H1 (cell line): Measurements from ENCODE around the gene EML5. TPM values are rescaled to one million over a fixed set of nuclear protein-coding genes. Genes with fewer than 3 reads are reported as not detected.

Source experiments
- CTCF ChIA-PET: fragments of 300-600 bp; sonication (Branson Sonifier 250); formaldehyde crosslinking; loops from one replicate; lab custom pipeline; 2021; ENCODE audit not compliant: partially characterized antibody; lab: Charles Lee
- POLR2A ChIA-PET: fragments of 300-600 bp; sonication (Branson Sonifier 250); formaldehyde crosslinking; loops from one replicate; lab custom pipeline; 2021; ENCODE audit warnings: inconsistent platforms; ENCODE audit not compliant: partially characterized antibody; lab: Charles Lee
- DNase-seq, 2 experiments: peaks; one replicate each; pipeline versions ENCODE4 v3.0.0 to v3.0.0-alpha.2; 2010 to 2022; ENCODE audit warnings: low spot score in 2 of 2, low read depth in 1 of 2, mixed read lengths in 1 of 2
- FAIRE-seq: peaks from 2 replicates; lab custom pipeline; 2011; peaks lifted over from hg19 to GRCh38; lab: Jason Lieb, UNC
- H2AFZ ChIP-seq: 2 replicates; pipeline ENCODE4 v1.8.1; 2012; ENCODE audit warnings: low read length, inconsistent platforms
- H2AK5ac ChIP-seq: 2 replicates; pipeline ENCODE4 v1.6.1; 2013; ENCODE audit warnings: low read depth, low read length
- H2BK120ac ChIP-seq: replicated peaks from 2 replicates; pipeline ENCODE3; 2013; ENCODE audit warnings: low read depth, low read length, inconsistent platforms
- H2BK12ac ChIP-seq: 2 replicates; pipeline ENCODE4 v1.6.1; 2013; ENCODE audit warnings: low read depth, low read length
- H2BK15ac ChIP-seq: 2 replicates; pipeline ENCODE4 v1.6.1; 2013; ENCODE audit warnings: low read length
- H2BK20ac ChIP-seq: 2 replicates; pipeline ENCODE4 v1.6.1; 2013; ENCODE audit warnings: low read length
- H2BK5ac ChIP-seq: 2 replicates; pipeline ENCODE4 v1.6.1; 2013; ENCODE audit warnings: low read depth, low read length
- H3K14ac ChIP-seq: 2 replicates; pipeline ENCODE4 v1.6.1; 2013; ENCODE audit warnings: inconsistent platforms; ENCODE audit not compliant: insufficient read length
- H3K18ac ChIP-seq: 2 replicates; pipeline ENCODE4 v1.6.1; 2013; ENCODE audit warnings: low read length; ENCODE audit errors: extremely low read depth
- H3K23ac ChIP-seq: 2 replicates; pipeline ENCODE4 v1.6.1; 2013; ENCODE audit warnings: inconsistent platforms; ENCODE audit not compliant: insufficient read length
- H3K23me2 ChIP-seq: 2 replicates; pipeline ENCODE4 v1.6.1; 2013; ENCODE audit warnings: low read depth, low read length
- H3K27ac ChIP-seq: 2 replicates; pipeline ENCODE4 v1.6.1; 2011; ENCODE audit warnings: low read depth, low read length, inconsistent platforms
- H3K27me3 ChIP-seq, 4 experiments: replicated peaks in 1 of 4; 1 replicate in 1 of 4; 2 replicates in 3 of 4; pipeline versions ENCODE4 v1.6.1 to v1.8.1; 2011 to 2013; ENCODE audit warnings: low read length in 3 of 4, mild to moderate bottlenecking in 3 of 4, inconsistent platforms in 2 of 4, mixed read lengths in 2 of 4, moderate library complexity in 1 of 4; ENCODE audit not compliant: control insufficient read depth in 3 of 4, insufficient read depth in 3 of 4; ENCODE audit errors: extremely low read depth in 1 of 4
- H3K36me3 ChIP-seq, 4 experiments: 2 replicates each; pipeline versions ENCODE4 v1.6.1 to v1.8.1; 2011 to 2013; ENCODE audit warnings: mild to moderate bottlenecking in 4 of 4, low read length in 3 of 4, moderate library complexity in 2 of 4, control low read depth in 1 of 4, inconsistent platforms in 1 of 4; ENCODE audit not compliant: insufficient read depth in 4 of 4, control insufficient read depth in 2 of 4
- H3K4ac ChIP-seq: replicated peaks from 2 replicates; pipeline ENCODE3; 2013; ENCODE audit warnings: low read length, low read depth, mixed read lengths, inconsistent platforms; ENCODE audit not compliant: insufficient read length
- H3K4me1 ChIP-seq, 4 experiments: replicated peaks in 1 of 4; 1 replicate in 1 of 4; 2 replicates in 3 of 4; pipeline versions ENCODE4 v1.6.1 to v1.8.1; 2011 to 2013; ENCODE audit warnings: low read length in 3 of 4, inconsistent platforms in 2 of 4, mixed read lengths in 1 of 4; ENCODE audit not compliant: insufficient read depth in 4 of 4, control insufficient read depth in 3 of 4
- H3K4me2 ChIP-seq, 2 experiments: 2 replicates each; pipeline versions ENCODE4 v1.6.1 to v1.8.1; 2011 to 2013; ENCODE audit warnings: low read depth in 2 of 2, low read length in 2 of 2, control low read depth in 1 of 2, inconsistent platforms in 1 of 2, mild to moderate bottlenecking in 1 of 2; ENCODE audit not compliant: insufficient read depth in 1 of 2
- H3K4me3 ChIP-seq, 4 experiments: fragments of 200-600, 300-600 bp in 1 of 4; sonication (generic), shearing (Covaris generic), sonication (Bioruptor Twin) in 1 of 4; 2 replicates each; pipeline versions ENCODE4 v1.5.1 to v1.8.1; 2011 to 2016; ENCODE audit warnings: low read length in 4 of 4, low read depth in 3 of 4, control low read depth in 2 of 4, inconsistent platforms in 2 of 4, mild to moderate bottlenecking in 2 of 4, mixed read lengths in 1 of 4, moderate library complexity in 1 of 4; ENCODE audit not compliant: insufficient read depth in 2 of 4; ENCODE audit errors: extremely low read depth in 1 of 4
- H3K56ac ChIP-seq: replicated peaks from 2 replicates; pipeline ENCODE3; 2013; ENCODE audit warnings: low read depth, mild to moderate bottlenecking, mixed read lengths, low read length, inconsistent platforms; ENCODE audit not compliant: insufficient read length
- H3K79me1 ChIP-seq: 2 replicates; pipeline ENCODE4 v1.6.1; 2013; ENCODE audit warnings: low read depth, low read length, control low read depth
- H3K79me2 ChIP-seq, 2 experiments: 2 replicates each; pipeline versions ENCODE4 v1.6.1 to v1.8.1; 2012 to 2013; ENCODE audit warnings: low read length in 2 of 2, mild to moderate bottlenecking in 2 of 2, inconsistent platforms in 1 of 2; ENCODE audit not compliant: insufficient read depth in 2 of 2, control insufficient read depth in 1 of 2
- H3K9ac ChIP-seq, 4 experiments: replicated peaks in 1 of 4; 1 replicate in 1 of 4; 2 replicates in 3 of 4; pipeline versions ENCODE4 v1.6.1 to v1.8.1; 2011 to 2013; ENCODE audit warnings: low read depth in 3 of 4, low read length in 3 of 4, control low read depth in 2 of 4, mild to moderate bottlenecking in 2 of 4, moderate library complexity in 2 of 4, inconsistent platforms in 1 of 4; ENCODE audit errors: extremely low read depth in 1 of 4
- H3K9me3 ChIP-seq, 2 experiments: 2 replicates each; pipeline versions ENCODE4 v1.6.1 to v1.8.1; 2012 to 2013; ENCODE audit warnings: mild to moderate bottlenecking in 2 of 2, moderate library complexity in 2 of 2, control low read depth in 1 of 2, inconsistent platforms in 1 of 2, low read depth in 1 of 2, low read length in 1 of 2, mixed read lengths in 1 of 2; ENCODE audit not compliant: insufficient read depth in 2 of 2
- H4K20me1 ChIP-seq, 2 experiments: replicated peaks in 1 of 2; 2 replicates each; pipeline versions ENCODE3 to v1.8.1; 2011 to 2013; ENCODE audit warnings: inconsistent platforms in 2 of 2, low read length in 2 of 2, mild to moderate bottlenecking in 1 of 2; ENCODE audit not compliant: insufficient read depth in 2 of 2, control insufficient read depth in 1 of 2
- H4K5ac ChIP-seq: 2 replicates; pipeline ENCODE4 v1.6.1; 2013; ENCODE audit warnings: low read length, low read depth, mixed read lengths, inconsistent platforms; ENCODE audit not compliant: insufficient read length
- H4K8ac ChIP-seq: 2 replicates; pipeline ENCODE4 v1.8.0; 2013; ENCODE audit warnings: mild to moderate bottlenecking, moderate library complexity, low read length, inconsistent platforms; ENCODE audit not compliant: insufficient read depth; ENCODE audit errors: extremely low read depth
- H4K91ac ChIP-seq: replicated peaks from 2 replicates; pipeline ENCODE3; 2013; ENCODE audit warnings: low read length, mixed read lengths, inconsistent platforms; ENCODE audit not compliant: insufficient read length
- CHD7 ChIP-seq: fragments of 300-600 bp; sonication (generic); IDR thresholded peaks from 2 replicates; pipeline ENCODE4 v1.7.1; 2012; ENCODE audit warnings: low read length, moderate library complexity, mild to moderate bottlenecking, inconsistent platforms; ENCODE audit not compliant: insufficient replicate concordance
- WGBS, 2 experiments: shearing (Covaris generic) in 1 of 2; methylation state at CpG; one replicate each; pipeline versions ENCODE4 v1.1.6 to v1.1.7; 2013 to 2015; ENCODE audit warnings: low lambda C conversion rate in 2 of 2, mixed read lengths in 2 of 2, inconsistent platforms in 1 of 2, low coverage in 1 of 2, missing lambda C conversion rate in 1 of 2; ENCODE audit not compliant: insufficient replicate concordance in 2 of 2, insufficient coverage in 1 of 2, insufficient read length in 1 of 2; ENCODE audit errors: extremely low coverage in 1 of 2, missing lambda C conversion rate in 1 of 2; 5-methylcytosine and 5-hydroxymethylcytosine counted together
- polyA plus RNA-seq, 7 experiments: library from polyadenylated mRNA; depleted of rRNA in 3 of 7; stranded (reverse) in 5 of 7; unstranded in 2 of 7; fragments of >200 nt in 5 of 7; fragments of 200-250 nt in 2 of 7; gene quantifications; 1 replicate in 5 of 7; 2 replicates in 1 of 7; 4 replicates in 1 of 7; pipeline versions ENCODE4 v1.2.1 to v1.2.3, GENCODE V29; 2011 to 2013; ENCODE audit warnings: missing spikeins in 2 of 7, mixed read lengths in 2 of 7
- total RNA-seq: library from RNA; stranded (reverse); fragmentation: NEBNext Ultra II Directional; extraction: Animal tissue kit (Norgen Biotek cat#: 25700); gene quantifications from 2 replicates; pipeline ENCODE4 v1.2.1, GENCODE V29; 2021

The EML5 gene
- total and polyA plus RNA-seq, 2 of the 8 experiments (the other 6 are each of a cell fraction or from before 2014, with no cell fraction given) = 0.39 to 0.88 TPM

GRCh38 chr14:88660056-88660455 is 132.7 kb downstream of the EML5 start:
- Histone ChIP-seq H4K5ac (no peak overlapping the region), H3K14ac (no peak overlapping the region), H3K4ac (no peak overlapping the region), H3K4me2 (no peak overlapping the region), H3K9ac (no peak overlapping the region), H3K79me1 (no peaks in the 10 kb centered on the region), H2BK5ac (no peak overlapping the region), H3K79me2 (no peaks in the 10 kb centered on the region), H3K27me3 (no peaks in the 10 kb centered on the region), H3K23ac (no peak overlapping the region), H2AK5ac (no peak overlapping the region), H2AFZ (no peak overlapping the region), H4K20me1 (no peaks in the 10 kb centered on the region), H2BK20ac (no peak overlapping the region), H2BK12ac (no peak overlapping the region), H3K18ac (no peak overlapping the region), H3K9me3 (no peaks in the 10 kb centered on the region), H3K4me1 (no peaks in the 10 kb centered on the region), H2BK15ac (no peak overlapping the region), H2BK120ac (no peak overlapping the region), H3K23me2 (no peaks in the 10 kb centered on the region), H4K8ac (no peak overlapping the region), H3K4me3 (no peak overlapping the region), H3K56ac (no peak overlapping the region), H3K36me3 (no peaks in the 10 kb centered on the region), H4K91ac (no peak overlapping the region), H3K27ac (no peak overlapping the region)
- no peak for FAIRE-seq
- 92% methylated on average over 4 of the region's 5 CpGs; no CpG with 5 or more reads in 1 of the 2 experiments for WGBS, 2 experiments
- no peak for DNase-seq
- POLR2A ChIA-PET = no interaction called here
- CTCF ChIA-PET = no interaction called here
- no peak for TF ChIP-seq CHD7
